HL-60 (cell line): Measurements from ENCODE around the gene DVL1.

Experiments used
- DNase-seq, 2 experiments: peaks; one replicate each; pipeline ENCODE4 v3.0.0-alpha.2; 2010 to 2020; ENCODE audit warnings: low read depth in 1 of 2, low spot score in 1 of 2
- H3K27ac ChIP-seq: fragments of 250-450 bp; sonication (Bioruptor Pico); replicated peaks from 2 replicates; pipeline ENCODE4 v1.5.1; 2020; ENCODE audit warnings: mild to moderate bottlenecking, moderate library complexity
- H3K27me3 ChIP-seq: fragments of 250-450 bp; sonication (Bioruptor Pico); 2 replicates; pipeline ENCODE4 v1.5.1; 2021; ENCODE audit warnings: mild to moderate bottlenecking, moderate library complexity; ENCODE audit not compliant: insufficient read depth, poor library complexity, severe bottlenecking
- H3K4me3 ChIP-seq: replicated peaks from 2 replicates; pipeline ENCODE4 v1.5.1; 2011; ENCODE audit warnings: mild to moderate bottlenecking, control low read depth, low read length; ENCODE audit not compliant: insufficient read depth
- GABPA ChIP-seq: IDR thresholded peaks from 2 replicates; pipeline ENCODE4 v1.6.1; 2012; ENCODE audit warnings: low read depth
- POLR2AphosphoS5 ChIP-seq: IDR thresholded peaks from 2 replicates; pipeline ENCODE4 v1.6.1; 2012; ENCODE audit warnings: low read depth
- SPI1 ChIP-seq: IDR thresholded peaks from 2 replicates; pipeline ENCODE4 v1.6.1; 2012; ENCODE audit warnings: low read depth, mild to moderate bottlenecking, borderline replicate concordance
- TF ChIP-seq, protein P1 (sequence below): IDR thresholded peaks from one replicate; pipeline ENCODE4 v1.5.1; 2011; ENCODE audit warnings: low read length, control low read depth, inconsistent platforms; ENCODE audit not compliant: insufficient read depth
- TF ChIP-seq, protein P2 (sequence below): IDR thresholded peaks from 2 replicates; pipeline ENCODE4 v1.6.1; 2012; ENCODE audit warnings: low read depth; ENCODE audit not compliant: insufficient replicate concordance

DVL1 gene

DNA sequence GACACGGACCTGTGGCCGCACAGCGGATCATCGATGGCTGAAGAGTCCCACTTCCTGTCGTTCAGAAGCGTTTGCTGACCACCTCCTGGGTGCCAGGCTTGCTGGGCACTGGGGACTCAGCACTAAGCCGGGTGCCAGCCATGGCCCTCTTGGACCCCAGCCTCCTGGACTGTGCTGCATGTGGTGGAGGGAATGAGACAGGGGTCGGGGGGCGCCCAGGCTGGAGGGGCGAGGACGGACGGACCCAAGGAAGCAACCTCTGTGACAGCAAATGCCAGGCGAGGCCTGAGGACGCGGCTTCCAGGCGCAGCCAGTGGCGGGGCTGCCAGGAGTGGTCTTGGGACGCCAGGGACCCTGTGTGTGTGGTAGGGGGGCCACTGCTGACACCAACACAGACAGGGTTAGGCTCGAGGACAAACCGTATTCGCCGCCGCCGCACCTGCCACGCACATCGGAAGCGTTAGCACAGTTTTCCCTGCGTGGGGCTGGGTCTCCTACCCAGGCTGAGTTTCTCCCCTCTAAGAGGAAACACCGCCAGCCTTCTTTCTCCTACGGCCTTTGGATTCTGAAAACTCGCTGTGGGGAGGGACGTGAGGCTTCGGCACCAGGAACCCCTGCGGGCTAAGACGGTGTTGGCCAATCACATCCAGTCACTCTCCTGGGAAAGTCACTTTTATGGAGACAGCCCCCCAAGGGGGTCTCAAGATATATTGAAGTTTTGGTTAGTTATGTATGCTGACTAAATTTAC is 12.2 kb upstream of the DVL1 start:
- H3K27me3 ChIP-seq: peaks cover 19% of the 10 kb centered on the region
- no peak overlapping the region for H3K4me3 ChIP-seq
- H3K27ac ChIP-seq: no peak overlapping the region
- no peak for DNase-seq
- TF ChIP-seq, protein P1, sequence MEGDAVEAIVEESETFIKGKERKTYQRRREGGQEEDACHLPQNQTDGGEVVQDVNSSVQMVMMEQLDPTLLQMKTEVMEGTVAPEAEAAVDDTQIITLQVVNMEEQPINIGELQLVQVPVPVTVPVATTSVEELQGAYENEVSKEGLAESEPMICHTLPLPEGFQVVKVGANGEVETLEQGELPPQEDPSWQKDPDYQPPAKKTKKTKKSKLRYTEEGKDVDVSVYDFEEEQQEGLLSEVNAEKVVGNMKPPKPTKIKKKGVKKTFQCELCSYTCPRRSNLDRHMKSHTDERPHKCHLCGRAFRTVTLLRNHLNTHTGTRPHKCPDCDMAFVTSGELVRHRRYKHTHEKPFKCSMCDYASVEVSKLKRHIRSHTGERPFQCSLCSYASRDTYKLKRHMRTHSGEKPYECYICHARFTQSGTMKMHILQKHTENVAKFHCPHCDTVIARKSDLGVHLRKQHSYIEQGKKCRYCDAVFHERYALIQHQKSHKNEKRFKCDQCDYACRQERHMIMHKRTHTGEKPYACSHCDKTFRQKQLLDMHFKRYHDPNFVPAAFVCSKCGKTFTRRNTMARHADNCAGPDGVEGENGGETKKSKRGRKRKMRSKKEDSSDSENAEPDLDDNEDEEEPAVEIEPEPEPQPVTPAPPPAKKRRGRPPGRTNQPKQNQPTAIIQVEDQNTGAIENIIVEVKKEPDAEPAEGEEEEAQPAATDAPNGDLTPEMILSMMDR: no peak
- TF ChIP-seq POLR2AphosphoS5: no peak
- TF ChIP-seq GABPA: no peak
- no peak for TF ChIP-seq SPI1
- TF ChIP-seq, protein P2, sequence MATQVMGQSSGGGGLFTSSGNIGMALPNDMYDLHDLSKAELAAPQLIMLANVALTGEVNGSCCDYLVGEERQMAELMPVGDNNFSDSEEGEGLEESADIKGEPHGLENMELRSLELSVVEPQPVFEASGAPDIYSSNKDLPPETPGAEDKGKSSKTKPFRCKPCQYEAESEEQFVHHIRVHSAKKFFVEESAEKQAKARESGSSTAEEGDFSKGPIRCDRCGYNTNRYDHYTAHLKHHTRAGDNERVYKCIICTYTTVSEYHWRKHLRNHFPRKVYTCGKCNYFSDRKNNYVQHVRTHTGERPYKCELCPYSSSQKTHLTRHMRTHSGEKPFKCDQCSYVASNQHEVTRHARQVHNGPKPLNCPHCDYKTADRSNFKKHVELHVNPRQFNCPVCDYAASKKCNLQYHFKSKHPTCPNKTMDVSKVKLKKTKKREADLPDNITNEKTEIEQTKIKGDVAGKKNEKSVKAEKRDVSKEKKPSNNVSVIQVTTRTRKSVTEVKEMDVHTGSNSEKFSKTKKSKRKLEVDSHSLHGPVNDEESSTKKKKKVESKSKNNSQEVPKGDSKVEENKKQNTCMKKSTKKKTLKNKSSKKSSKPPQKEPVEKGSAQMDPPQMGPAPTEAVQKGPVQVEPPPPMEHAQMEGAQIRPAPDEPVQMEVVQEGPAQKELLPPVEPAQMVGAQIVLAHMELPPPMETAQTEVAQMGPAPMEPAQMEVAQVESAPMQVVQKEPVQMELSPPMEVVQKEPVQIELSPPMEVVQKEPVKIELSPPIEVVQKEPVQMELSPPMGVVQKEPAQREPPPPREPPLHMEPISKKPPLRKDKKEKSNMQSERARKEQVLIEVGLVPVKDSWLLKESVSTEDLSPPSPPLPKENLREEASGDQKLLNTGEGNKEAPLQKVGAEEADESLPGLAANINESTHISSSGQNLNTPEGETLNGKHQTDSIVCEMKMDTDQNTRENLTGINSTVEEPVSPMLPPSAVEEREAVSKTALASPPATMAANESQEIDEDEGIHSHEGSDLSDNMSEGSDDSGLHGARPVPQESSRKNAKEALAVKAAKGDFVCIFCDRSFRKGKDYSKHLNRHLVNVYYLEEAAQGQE: no peak

DNA sequence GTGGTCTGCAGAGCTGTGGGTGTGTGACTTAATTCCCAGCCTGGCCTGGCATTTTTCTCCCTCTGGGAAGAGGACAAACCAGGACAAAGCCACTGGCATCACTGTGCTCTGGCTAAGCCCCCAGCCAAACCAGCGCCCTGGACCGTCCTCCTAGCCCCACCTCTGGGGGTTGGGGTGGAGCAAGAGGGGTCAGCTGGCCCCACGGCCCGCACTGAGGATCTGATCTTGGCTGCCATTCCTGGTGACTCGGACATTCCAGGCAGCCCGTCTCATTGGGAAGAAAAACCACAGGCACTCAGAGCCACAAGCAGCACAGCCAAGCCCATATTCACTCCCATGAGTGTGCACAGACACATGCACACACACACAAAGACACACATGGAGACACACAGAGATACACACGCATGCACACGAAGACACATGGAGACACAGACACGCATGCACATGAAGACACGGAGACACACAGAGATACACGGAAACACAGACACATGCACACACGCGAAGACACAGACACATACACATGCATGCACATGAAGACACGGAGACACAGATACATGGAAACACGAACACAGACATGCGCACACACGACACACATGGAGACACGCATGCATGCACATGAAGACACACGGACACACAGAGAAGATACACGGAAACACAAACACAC is 11.4 kb upstream of the DVL1 start:
- DNase-seq: no peak
- Histone ChIP-seq H3K27me3 (peaks cover 19% of the 10 kb centered on the region), H3K4me3 (no peak overlapping the region), H3K27ac (no peak overlapping the region)
- no peak for TF ChIP-seq GABPA

DNA sequence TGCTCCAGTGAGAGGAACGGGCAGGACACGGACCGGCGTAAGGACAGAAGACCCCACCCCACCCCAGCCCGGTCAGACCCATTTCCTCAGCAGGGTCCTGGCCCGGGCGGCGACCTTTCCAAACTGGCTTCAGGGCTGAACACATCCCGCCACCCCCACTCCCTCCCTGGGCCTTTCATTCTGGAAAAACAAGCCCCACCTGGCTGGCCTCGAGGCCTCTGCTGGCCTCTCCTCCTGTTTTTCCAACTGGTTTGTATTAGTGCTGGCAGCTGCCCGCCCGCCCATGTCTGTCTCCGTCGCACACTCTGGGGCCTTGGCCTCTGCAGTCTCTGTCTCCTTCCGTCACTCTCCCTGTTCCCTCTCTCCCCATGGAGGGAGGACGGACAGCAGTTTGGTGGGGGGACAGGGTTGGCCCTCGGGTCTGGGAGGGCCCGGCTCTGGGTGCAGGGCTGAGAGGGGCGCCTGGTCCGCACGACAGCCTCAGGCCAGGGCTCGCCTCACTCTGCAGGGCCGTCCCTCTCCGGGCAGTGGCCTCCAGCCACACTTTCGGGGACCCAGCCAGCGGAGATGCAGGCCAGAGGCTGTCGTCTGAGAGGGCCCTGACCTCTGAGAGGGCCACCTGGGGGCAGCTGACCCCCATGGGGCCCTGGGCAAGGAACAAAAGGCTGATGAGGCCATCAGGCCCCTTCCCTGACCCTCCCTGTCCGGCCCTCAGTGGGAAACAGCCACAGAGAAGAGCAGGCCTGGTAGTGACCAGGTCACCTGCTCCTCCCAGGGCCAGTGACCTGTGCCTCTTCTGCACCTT is 10.6 kb upstream of the DVL1 start:
- no peak for DNase-seq
- TF ChIP-seq GABPA (no peak), SPI1 (no peak), POLR2AphosphoS5 (no peak)
- TF ChIP-seq, protein P2: no peak
- TF ChIP-seq, protein P1: no peak
- Histone ChIP-seq H3K27ac (no peak overlapping the region), H3K4me3 (no peak overlapping the region), H3K27me3 (peaks cover 19% of the 10 kb centered on the region)

DNA sequence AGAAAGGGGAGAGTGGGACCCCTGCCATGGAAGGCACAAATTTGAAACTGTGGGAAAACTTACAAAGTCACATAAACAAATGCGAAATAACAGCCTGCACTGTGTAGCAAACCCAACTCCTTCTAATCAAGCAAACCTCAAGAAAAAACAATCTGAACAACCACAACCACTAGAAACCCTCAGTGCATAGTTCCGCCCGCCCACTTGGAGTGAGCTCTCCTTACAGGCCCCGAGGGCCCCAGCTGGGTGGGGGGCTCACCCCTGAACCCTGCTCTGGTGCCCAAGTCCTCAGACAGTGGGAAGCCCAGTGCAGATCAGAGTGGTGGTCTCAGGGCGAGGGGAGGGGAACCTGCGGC is 10.1 kb upstream of the DVL1 start:
- peaks cover 24% of the 10 kb centered on the region for H3K27me3 ChIP-seq
- no peak overlapping the region for H3K27ac ChIP-seq
- DNase-seq: no peak
- no peak overlapping the region for H3K4me3 ChIP-seq
- TF ChIP-seq POLR2AphosphoS5: no peak
- TF ChIP-seq, protein P1: no peak
- no peak for TF ChIP-seq GABPA
- no peak for TF ChIP-seq SPI1
- TF ChIP-seq, protein P2: no peak
